HG03432 (cell line): ENCODE measurements around the gene TSPAN2.

Experiments
- ATAC-seq: cut with Tn5 transposase; IDR thresholded peaks from one replicate; pipeline ENCODE4 v1.9.1; 2021; ENCODE audit warnings: mild to moderate bottlenecking, moderate library complexity; ENCODE audit not compliant: unreplicated experiment

Gene TSPAN2

GRCh38 chr1:115114308-115114707 lies 25.0 kb upstream of the TSPAN2 start:
- no peak for ATAC-seq

- ATAC-seq: no peak
Observed at GRCh38 chr1:115113766-115114165, 24.5 kb upstream of the TSPAN2 start.

GRCh38 chr1:115112496-115113375 lies 23.4 kb upstream of the TSPAN2 start:
- ATAC-seq: no peak

GRCh38 chr1:115107516-115108260 lies 18.4 kb upstream of the TSPAN2 start:
- ATAC-seq: no peak

GRCh38 chr1:115105831-115106230 lies 16.5 kb upstream of the TSPAN2 start:
- no peak for ATAC-seq

GRCh38 chr1:115099693-115100050 lies 10.4 kb upstream of the TSPAN2 start:
- no peak for ATAC-seq

- ATAC-seq: peak; percentile 90
Observed at GRCh38 chr1:115098979-115099692, 9.8 kb upstream of the TSPAN2 start.

- ATAC-seq: no peak
Observed at GRCh38 chr1:115092175-115092574, 2.9 kb upstream of the TSPAN2 start.

GRCh38 chr1:115091572-115091971 lies 2.3 kb upstream of the TSPAN2 start:
- ATAC-seq: no peak

GRCh38 chr1:115090956-115091355 lies 1.7 kb upstream of the TSPAN2 start:
- no peak for ATAC-seq

GRCh38 chr1:115090540-115090939 lies 1.2 kb upstream of the TSPAN2 start:
- ATAC-seq: no peak

- ATAC-seq: no peak
Observed at GRCh38 chr1:115090186-115090490, 835 bp upstream of the TSPAN2 start.

- ATAC-seq: no peak
Observed at GRCh38 chr1:115088871-115089419, 358 bp downstream of the TSPAN2 start.

GRCh38 chr1:115088115-115088778 lies 1.1 kb downstream of the TSPAN2 start:
- ATAC-seq: no peak

GRCh38 chr1:115086176-115086830 lies 3.0 kb downstream of the TSPAN2 start:
- no peak for ATAC-seq

GRCh38 chr1:115084902-115085511 lies 4.3 kb downstream of the TSPAN2 start:
- ATAC-seq: no peak

GRCh38 chr1:115082949-115083348 lies 6.4 kb downstream of the TSPAN2 start:
- no peak for ATAC-seq

- no peak for ATAC-seq
Observed at GRCh38 chr1:115078708-115079107, 10.6 kb downstream of the TSPAN2 start.

GRCh38 chr1:115077984-115078330 lies 11.3 kb downstream of the TSPAN2 start:
- ATAC-seq: no peak
